Peyer's patch (tissue), 4 donors: ENCODE data around the gene USP3.

ENCODE experiments used
- CTCF ChIP-seq, 6 experiments: fragments of 450-650 bp in 4 of 6; fragments of 200-600 bp in 2 of 6; sonication (generic) in 1 of 6; IDR thresholded peaks; one replicate each; pipeline ENCODE4 v1.5.1; 2017 to 2019; ENCODE audit warnings: antibody characterized with exemption in 6 of 6, mild to moderate bottlenecking in 3 of 6, moderate library complexity in 1 of 6
- POLR2A ChIP-seq, 2 donors: fragments of 450-650 bp; IDR thresholded peaks; one replicate each; pipeline ENCODE4 v1.5.1; 2017; ENCODE audit warnings: antibody characterized with exemption in 2 of 2, mild to moderate bottlenecking in 2 of 2, moderate library complexity in 2 of 2

- TF ChIP-seq CTCF (IDR thresholded peaks at IDR 0.05) (no peak), POLR2A (IDR thresholded peaks at IDR 0.05) (no peak)
Observed at GRCh38 chr15:63458026-63458425, 46.4 kb upstream of the USP3 start.
